Central memory CD4-positive, alpha-beta T cell (primary cell): ENCODE data around the gene NUP43.
"Not testable (repeated sequence)": the region's sequence is repeated elsewhere in the genome, so short reads cannot be mapped to it uniquely, and the experiment has no call there.

Source experiments
- DNase-seq: peaks from one replicate; pipeline ENCODE4 v3.0.0; 2022

Gene NUP43

GRCh38 chr6:149745252-149745651 is 1.1 kb downstream of the NUP43 start:
- DNase-seq, result not testable (repeated sequence)

- no peak for DNase-seq
Observed at GRCh38 chr6:149734915-149735314, 11.4 kb downstream of the NUP43 start.

- no peak for DNase-seq
Observed at GRCh38 chr6:149733089-149733720, 13.1 kb downstream of the NUP43 start.

- no peak for DNase-seq
Observed at GRCh38 chr6:149729824-149730223, 16.5 kb downstream of the NUP43 start.

GRCh38 chr6:149728499-149729234 is 17.7 kb downstream of the NUP43 start:
- no peak for DNase-seq

GRCh38 chr6:149727793-149728498 is 18.4 kb downstream of the NUP43 start:
- DNase-seq, result no peak

- no peak for DNase-seq
Observed at GRCh38 chr6:149725785-149726184, 20.5 kb downstream of the NUP43 start.

- peak; percentile 29 for DNase-seq
Observed at GRCh38 chr6:149723771-149724417, 22.4 kb downstream of the NUP43 start.

GRCh38 chr6:149723262-149723661 is 23.1 kb downstream of the NUP43 start:
- no peak for DNase-seq

- no peak for DNase-seq
Observed at GRCh38 chr6:149719531-149719930, 26.8 kb downstream of the NUP43 start.

GRCh38 chr6:149717588-149718458 is 28.5 kb downstream of the NUP43 start, which contains the start of gene LATS1:
TSS of gene LATS1 (minus strand) at chr6:149718101. CDS start at chr6:149702126, 15,975 bp downstream.
- peak; percentile 92 for DNase-seq

- no peak for DNase-seq
Observed at GRCh38 chr6:149717255-149717587, 29.1 kb downstream of the NUP43 start.

GRCh38 chr6:149716181-149716963 is 30.0 kb downstream of the NUP43 start:
- DNase-seq, result no peak

- no peak for DNase-seq
Observed at GRCh38 chr6:149714442-149714841, 31.9 kb downstream of the NUP43 start.

GRCh38 chr6:149711711-149712110 is 34.6 kb downstream of the NUP43 start:
- no peak for DNase-seq

- DNase-seq, result no peak
Observed at GRCh38 chr6:149701714-149702113, 44.6 kb downstream of the NUP43 start.

GRCh38 chr6:149699150-149699549 is 47.2 kb downstream of the NUP43 start:
- DNase-seq, result no peak

- no peak for DNase-seq
Observed at GRCh38 chr6:149698175-149698574, 48.2 kb downstream of the NUP43 start.

- DNase-seq, result no peak
Observed at GRCh38 chr6:149696901-149697300, 49.4 kb downstream of the NUP43 start.

- no peak for DNase-seq
Observed at GRCh38 chr6:149694921-149695320, 51.4 kb downstream of the NUP43 start.

GRCh38 chr6:149691201-149691600 is 55.1 kb downstream of the NUP43 start:
- DNase-seq, result no peak

- no peak for DNase-seq
Observed at GRCh38 chr6:149686230-149686629, 60.1 kb downstream of the NUP43 start.
